OCI-M1 (cell line): ENCODE measurements around the gene LIPE.
"Not testable (repeated sequence)": the region's sequence is repeated elsewhere in the genome, so short reads cannot be mapped to it uniquely, and the experiment has no call there.

Source experiments
- DNase-seq: peaks from one replicate; lab custom pipeline; 2025; lab: John Stamatoyannopoulos, UW

Gene LIPE, protein sequence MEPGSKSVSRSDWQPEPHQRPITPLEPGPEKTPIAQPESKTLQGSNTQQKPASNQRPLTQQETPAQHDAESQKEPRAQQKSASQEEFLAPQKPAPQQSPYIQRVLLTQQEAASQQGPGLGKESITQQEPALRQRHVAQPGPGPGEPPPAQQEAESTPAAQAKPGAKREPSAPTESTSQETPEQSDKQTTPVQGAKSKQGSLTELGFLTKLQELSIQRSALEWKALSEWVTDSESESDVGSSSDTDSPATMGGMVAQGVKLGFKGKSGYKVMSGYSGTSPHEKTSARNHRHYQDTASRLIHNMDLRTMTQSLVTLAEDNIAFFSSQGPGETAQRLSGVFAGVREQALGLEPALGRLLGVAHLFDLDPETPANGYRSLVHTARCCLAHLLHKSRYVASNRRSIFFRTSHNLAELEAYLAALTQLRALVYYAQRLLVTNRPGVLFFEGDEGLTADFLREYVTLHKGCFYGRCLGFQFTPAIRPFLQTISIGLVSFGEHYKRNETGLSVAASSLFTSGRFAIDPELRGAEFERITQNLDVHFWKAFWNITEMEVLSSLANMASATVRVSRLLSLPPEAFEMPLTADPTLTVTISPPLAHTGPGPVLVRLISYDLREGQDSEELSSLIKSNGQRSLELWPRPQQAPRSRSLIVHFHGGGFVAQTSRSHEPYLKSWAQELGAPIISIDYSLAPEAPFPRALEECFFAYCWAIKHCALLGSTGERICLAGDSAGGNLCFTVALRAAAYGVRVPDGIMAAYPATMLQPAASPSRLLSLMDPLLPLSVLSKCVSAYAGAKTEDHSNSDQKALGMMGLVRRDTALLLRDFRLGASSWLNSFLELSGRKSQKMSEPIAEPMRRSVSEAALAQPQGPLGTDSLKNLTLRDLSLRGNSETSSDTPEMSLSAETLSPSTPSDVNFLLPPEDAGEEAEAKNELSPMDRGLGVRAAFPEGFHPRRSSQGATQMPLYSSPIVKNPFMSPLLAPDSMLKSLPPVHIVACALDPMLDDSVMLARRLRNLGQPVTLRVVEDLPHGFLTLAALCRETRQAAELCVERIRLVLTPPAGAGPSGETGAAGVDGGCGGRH

DNA sequence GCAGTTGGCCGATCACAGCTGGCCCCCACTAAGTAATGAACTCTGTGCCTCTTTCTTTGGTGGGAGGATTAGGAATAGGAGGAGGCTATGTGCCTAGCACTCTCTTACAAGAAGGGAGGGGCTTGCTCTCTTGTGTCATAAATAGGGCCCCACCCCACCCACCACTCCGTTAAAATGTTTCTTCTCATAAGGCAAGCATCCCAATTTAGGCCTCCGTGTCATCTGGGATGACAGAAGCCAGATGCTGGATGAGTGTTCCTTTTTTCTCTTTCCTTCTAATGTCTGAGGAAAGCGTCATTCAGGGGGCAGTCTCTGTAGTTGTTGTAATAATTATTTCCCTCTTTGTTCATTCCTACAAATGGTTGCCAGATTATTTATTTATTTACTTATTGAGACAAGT is at the start of gene LIPE:
TSS of gene LIPE (minus strand) at position 76 of the 400 bp plus-strand sequence. CDS start 239 bp downstream, outside the sequence.
- DNase-seq: no peak

DNA sequence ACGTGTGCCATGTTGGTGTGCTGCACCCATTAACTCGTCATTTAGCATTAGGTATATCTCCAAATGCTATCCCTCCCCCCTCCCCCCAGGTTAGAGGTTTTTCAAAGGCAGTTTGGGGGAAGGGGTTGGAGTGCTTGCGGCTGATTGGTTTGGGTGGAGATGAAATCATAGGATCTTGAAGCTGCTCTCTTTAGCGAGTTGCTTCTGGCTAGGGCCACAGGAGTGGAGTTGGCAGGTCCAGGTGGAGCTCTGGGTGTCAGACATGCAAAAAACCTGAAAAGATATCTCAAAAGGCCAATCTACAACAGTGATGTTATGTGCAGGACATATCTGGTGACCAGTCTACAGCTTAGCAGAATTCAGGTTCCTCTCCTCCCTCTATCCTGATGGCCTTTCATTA is 48.2 kb upstream of the LIPE start:
- DNase-seq: no peak

DNA sequence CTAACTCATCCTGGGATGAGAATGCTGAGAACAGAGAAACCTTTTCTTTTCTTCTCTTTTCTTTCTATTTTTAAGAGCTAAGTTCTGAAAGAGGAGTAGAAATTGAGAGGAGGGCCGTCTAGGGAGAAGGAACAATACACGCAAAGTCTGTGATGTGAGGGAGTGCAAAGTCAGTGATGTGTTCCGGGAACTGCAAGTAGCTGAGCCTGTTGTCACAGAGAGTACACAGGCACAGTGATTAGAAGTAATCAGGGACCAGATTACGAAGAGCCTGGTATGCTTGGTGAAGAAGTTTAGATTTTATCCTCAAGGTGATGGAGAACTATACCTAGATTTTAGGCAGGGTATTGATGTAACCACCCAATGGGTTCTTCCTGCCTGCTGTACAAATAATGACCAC is 47.6 kb upstream of the LIPE start:
- DNase-seq: no peak

DNA sequence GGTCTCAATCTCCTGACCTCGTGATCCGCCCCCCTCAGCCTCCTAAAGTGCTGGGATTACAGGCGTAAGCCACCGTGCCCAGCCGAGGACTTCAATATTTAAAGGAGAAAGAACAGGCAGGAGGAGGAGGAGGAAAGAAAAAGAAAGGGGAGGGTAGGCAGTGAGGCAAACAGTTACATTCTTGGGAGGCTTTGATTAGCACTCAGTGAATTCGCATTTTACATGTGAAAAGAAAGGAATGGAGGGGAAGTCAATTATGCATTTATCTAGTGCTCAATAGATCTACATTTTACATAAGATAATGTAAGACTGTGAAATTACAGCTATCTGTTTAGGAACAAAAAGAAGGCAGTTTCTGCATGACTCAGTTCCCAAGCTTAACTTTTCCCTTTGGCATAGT is 46.5 kb upstream of the LIPE start:
- no peak for DNase-seq

DNA sequence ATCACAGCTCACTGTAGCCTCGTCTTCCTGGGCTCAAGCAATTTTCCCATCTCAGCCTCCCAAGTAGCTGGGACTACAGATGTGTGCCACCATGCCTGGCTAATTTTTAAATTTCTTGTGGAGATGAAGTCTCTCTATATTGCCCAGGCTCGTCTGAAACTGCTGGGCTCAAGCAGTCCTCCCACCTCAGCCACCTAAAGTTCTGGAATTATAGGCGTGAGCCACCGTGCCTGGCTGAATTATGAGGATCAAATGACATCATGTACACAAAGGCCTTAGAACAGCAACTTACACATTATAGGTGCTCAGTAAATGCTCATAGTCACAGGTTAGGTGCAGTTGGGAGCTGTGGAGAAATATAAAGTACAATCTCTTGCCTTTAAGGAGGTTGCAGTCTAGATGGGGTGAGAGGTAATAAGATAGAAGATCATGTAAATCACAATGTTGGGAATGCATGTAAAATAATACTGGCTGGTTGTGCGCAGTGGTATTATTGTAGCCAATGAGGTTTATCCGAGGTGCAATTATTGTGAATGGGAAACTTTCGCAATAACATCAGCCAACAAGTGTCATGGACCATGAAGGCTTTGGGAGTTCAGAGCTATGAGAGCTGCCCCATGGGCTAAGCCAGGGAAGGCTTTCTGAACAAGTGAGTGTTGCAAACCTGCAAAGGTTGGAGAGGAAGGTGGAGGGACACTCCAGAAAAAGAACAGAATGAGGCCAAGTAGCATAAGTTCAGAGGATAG is 45.4 kb upstream of the LIPE start:
- DNase-seq: no peak

DNA sequence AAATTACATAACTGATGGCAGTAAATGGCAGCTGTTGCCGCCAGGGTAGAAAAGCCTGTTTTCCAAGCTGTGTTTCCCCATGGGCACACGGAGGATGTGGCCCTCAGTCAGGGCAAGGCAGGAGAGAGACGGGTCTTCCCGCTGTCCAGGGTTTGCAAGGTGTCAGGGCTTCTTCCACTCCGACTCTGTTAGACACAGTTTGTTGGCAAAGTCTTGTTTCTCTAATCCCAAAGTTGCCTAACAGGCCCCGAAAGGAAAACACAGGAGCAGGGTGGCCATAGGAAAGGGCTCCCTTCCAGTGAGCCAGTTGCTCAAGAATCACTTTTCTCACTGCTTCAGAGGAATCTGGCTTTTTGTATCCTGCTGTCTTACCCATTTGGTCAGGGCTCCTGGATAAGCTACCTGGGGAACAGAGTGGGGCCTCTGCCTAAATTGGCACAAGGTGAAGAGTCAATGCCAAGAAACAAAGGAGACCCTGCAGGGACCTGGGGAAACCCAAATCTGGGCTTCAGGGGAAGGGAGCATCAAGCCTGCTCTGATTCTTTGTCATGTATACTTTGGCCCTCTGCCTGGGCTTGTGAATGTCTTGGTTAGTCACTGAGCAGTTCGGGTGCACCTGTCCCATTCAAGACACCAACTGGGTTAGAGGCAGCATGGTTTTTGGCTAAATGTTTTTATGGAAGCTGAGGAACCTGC is 44.5 kb upstream of the LIPE start:
- no peak for DNase-seq

DNA sequence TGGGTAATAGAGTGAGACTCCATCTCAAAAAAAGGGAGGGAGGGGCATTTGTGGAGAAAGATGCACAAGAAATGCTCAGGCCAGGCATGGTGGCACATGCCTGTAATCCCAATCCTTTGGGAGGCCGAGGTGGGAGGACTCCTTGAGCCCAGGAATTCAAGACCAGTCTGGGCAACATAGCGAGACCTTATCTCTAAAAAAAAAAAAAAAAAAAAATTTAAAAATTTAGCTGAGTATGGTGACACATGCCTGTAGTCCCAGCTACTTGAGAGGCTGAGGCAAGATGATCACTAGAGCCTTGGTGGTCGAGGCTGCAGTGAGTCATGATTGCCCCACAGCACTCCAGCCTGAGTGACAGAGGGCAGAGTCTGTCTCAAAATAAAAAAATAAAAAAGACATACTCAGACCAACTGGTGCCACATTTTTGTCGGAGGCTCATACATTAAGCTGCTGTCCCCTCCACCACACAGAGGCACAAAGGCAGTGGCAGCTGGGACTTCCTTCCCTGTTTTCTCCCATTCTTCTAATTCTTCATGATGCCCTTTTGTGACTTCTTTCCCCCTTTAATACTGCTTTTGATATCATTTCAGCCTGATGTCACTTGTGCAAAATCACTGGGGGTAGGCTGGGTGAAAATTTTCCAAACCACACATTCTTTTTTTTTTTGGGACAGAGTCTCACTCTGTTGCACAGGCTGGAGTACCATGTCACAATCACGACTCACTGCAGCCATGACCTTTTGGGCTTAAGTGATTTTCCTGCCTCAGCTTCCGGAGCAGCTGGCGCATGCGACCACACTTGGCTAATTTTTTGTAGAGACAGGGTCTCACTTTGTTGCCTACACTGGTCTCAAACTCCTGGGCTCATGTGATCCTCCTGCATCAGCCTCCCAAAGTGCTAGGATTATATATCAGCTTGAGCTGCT is 42.4 kb upstream of the LIPE start:
- DNase-seq: no peak

DNA sequence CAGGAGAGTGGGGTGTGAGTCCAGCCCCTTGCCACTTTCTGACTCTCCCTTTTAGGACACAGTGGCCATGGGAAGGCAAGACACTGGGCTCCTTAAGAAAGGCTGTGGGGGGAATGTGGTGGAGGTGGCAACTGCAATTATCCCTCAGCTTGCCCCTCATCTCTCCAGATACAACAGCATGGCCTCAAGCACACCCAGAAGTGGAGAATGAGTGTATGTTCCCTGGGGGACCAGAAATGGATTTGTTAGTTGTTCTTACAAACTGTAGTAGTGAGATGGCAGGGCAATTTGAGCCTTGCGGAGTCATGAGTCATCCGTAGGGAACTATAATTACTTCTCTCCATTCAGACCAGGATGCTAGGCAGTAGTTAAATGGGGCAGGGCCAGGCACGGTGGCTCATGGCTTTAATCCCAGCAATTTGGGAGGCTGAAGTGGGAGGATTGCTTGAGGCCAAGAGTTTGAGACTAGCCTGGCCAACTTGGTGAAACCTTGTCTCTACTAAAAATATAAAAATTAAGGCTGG is 41.1 kb upstream of the LIPE start:
- no peak for DNase-seq

DNA sequence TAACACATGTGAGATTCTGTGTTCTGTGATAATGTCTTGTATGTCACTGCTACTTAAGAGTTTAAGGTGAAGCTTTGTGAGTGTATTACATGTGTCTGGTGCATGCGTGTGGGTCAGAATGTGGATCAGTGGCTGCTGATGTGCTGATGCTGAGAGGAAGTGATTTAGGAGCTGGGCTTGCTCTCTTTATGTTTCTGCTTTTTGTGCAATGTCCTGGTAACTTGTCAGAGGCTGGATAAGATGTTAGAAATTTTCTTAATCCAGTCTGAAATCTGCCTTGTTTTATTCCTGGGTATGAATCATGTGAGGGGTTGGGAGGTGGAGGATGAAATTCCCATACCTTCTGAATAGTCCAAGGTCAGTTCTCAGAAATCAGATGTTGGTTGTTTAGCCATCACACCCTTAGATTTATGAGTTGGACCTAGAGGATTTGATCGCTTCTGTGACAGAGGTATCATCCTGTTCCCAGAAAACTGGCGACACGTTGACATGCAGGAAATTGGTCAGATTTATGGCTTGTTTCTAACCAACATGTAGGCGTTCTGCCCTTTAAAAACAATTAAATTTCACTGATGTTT is 40.1 kb upstream of the LIPE start:
- DNase-seq: no peak

DNA sequence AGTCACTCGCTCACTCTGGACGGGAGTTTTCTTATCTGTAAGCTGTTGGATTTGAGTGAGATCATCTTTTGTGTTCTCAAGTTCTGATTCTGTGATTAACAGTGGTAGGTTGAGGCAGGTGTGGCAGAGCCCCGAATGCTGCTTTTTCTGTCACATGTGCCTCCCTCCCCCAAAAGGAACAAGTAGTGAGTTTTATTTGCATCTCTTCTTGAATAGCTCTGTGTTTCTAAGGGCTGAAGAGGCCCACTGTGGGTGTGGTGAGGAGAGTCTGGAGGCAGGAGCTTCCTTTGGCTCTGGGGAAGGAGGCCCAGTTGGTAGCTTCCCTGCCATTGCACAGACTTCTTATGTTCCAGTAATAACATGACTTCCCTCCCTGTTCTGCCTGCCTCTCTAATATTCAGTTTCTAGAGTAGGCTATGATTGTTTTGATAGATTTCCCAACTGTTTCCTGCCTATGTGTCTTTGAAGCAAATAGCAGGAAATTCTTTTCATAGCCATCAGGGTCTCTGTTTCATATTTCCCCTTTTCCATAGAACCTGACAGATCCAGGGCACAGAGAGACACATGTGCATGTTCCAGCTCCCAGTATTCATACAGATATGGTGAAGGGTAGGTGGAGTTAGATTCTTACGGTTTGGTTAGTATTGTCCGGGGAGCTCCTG is 39.5 kb upstream of the LIPE start:
- no peak for DNase-seq

DNA sequence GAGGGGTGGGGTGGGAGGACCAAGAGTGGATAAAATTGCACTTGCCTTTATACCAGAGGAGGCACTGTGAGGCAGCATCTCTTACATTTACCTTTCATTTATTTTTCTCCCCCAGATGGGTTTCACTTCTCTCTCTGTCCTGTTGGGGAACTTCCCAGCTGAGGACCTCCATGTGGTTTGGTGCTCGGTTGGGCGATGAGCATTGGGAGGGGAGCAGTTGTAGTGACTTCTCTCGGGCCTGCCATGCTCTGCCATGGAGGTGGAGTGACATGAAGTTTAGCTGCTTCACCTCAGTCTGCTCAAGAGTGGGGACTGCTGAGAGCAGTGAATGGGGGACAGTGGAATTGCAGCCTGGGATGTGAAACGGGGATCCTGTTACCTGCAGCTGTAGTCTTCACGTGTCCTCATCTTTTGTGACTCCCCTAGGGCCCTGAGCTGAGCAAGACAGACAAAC is 38.7 kb upstream of the LIPE start:
- DNase-seq: no peak

DNA sequence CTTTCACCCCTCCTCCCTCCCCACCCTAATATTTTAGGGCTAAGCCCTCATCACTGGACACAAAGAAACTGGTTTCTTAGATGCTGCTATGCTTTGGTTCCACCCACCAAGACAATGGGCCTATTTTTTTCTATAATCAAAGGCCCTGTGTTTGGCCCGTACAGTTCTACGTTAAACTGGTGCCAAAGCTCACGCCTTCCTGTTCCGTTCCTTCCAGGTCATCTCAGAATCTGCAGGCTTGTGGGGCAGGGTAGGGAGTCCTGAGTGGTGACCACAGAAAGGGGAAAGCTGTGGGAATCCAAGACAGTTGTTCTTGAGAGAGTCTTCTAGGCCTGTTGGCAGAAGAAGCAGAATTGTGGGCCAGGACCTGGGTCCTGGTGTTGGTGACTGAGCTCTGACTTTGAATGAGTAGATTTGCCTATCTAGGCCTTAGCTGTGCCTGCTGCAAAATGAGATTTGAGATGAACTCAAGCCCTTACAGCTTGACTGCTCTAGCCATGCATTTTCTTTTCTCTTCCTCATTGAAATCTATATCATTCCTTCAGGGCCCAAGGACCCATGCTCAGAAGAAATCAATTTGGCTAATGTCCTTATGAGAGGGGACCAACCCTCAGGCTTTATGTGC is 34.6 kb upstream of the LIPE start:
- no peak for DNase-seq

DNA sequence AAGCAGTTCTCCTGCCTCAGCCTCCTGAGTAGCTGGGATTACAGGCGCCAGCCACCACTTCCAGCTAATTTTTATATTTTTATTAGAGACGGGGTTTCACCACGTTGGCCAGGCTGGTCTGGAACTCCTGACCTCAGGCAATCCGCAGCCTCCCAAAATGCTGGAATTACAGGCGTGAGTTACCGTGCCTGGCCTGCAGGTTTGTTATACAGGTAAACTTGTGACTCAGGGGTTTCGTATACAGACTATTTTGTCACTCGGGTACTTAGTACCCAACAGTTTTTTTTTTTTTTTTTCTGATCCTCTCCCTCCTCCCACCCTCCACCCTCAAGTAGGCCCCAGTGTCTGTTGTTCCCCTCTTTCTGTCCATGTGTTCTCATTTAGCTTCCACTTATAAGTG is 34.0 kb upstream of the LIPE start:
- not testable (repeated sequence) for DNase-seq

DNA sequence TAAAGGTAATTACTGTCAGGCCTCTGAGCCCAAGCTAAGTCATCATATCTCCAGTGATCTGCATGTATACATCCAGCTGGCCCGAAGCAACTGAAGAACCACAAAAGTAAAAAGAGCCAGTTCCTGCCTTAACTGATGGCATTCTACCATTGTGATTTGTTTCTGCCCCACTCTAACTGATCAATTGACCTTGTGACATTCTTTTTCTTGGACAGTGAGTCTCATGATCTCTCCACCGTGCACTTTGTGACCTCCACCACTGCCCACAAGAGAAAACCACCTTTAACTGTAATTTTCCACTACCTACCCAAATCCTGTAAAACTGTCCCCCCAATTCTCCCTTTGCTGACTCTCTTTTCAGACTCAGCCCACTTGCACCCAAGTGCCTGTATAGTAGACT is 32.7 kb upstream of the LIPE start:
- DNase-seq: no peak

DNA sequence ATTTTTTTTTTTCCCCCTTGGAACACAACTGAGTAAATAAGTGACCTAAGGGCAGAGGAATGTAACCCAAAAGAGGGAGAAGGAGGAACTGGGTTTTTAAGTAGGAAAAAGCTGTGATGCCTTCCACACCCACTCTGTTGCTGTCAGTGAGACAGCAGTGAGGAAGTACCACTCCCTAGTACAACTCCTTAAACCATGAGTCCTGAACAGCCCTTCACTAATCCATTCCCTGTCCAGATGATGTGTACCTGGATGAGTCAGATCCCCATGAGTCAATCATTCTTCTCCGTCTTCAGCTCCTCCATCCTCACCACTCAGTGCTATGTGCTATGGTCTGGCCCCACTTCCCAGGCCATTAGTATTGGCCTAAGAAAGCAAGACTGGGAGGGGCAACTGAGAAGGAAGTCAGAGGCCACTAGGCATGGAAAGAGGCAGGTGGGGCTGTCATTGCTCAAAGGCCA is 28.5 kb upstream of the LIPE start:
- DNase-seq: no peak

DNA sequence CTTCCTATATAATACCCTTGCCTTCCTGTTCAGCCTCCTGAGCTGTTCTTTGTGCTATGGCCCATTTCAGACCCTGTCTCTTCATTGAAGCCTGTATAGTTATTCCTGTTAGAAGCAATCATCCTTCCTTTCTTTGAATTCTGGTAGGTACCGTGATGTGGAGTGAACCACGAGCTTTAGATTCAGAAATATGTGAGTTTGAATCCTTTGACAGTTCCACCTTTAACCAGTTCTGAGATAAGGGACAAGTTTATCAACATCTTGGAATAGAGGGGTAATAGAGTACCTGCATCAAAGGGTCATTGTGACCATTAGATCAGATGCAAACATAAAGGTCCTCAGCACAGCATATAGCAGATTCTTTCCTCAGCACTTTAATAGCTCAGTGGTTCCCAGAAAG is 27.9 kb upstream of the LIPE start:
- no peak for DNase-seq

DNA sequence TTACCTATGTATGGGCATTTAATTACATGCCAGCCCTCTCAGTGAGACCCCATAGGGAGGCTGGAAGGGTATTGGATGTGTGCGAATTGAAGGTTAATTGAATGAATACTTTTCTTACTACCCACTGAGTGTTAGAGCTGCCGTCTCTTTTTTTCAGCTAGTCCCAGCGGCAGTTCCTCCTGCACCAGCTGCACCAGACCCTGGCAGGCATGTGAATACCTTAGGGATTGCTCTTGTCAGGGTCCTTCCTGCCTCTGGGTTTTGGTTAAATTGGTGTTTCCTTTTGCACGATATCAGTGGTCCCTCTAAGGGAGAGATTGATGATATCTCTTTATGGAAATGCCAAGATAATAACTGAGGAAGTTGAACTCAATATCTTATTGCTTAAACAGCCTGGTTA is 25.4 kb upstream of the LIPE start:
- peak; percentile 18 for DNase-seq

DNA sequence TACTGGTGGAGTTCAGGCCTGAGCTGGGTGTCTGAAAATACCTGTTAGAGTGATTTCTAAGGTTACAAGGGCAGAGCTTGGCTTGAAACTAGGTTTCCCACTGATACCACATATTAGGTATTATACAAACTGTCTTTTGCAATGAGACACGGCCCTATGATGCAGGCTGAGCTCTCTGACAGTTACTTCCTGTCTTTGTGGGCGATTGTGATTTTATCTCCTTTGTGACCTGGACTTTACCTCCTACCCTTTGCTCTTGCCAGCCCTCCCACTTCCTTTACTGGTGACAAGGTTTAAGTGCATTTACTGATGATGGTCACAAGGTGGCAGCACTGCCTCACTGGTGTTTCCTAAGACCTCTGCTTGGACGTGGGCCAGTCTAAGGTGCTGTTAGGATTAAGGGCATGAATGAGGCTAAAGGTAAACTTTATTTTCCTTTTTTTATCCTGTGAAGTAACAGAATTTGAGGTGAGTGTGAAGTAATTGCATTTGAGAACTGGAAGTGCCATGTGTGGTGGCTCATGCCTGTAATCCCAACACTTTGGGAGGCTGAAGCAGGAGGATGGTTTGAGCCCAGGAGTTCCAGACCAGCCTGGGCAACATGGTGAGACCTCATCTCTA is 23.2 kb upstream of the LIPE start:
- peak; percentile 93 for DNase-seq
